GM21360 (cell line): ENCODE results near the gene TMEM184C.
A peak's percentile ranks its signal among the peaks of the same experiment; 100 is the strongest.

Source experiments
- ATAC-seq: cut with Tn5 transposase; IDR thresholded peaks from one replicate; pipeline ENCODE4 v1.9.1; 2021; ENCODE audit warnings: mild to moderate bottlenecking, moderate library complexity; ENCODE audit not compliant: unreplicated experiment

TMEM184C gene

GRCh38 chr4:147617173-147617840, at the start of gene TMEM184C:
TMEM184C (plus strand) TSS chr4:147617397; CDS start chr4:147617957, 560 bp downstream.
- peak; percentile 100 for ATAC-seq

DNA sequence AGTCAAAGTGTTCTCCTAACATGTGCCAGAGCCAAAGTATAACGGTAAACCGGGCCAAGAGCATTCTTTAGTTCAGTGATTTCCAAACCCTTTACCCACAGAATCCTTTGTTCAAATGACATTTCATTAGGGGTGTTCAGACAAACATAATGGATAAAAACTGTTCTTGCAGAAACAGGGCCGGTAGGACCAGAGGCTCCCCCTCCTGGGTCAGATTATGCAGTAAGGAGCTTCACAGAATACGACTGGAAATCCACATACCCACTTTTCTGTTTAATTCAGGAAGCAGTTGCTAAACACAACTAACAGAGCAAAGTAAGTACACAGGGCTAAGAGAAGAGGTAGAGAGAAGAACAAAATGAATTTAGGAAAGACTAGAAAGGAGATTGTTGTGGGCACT, 46.6 kb upstream of the TMEM184C start:
- no peak for ATAC-seq

DNA sequence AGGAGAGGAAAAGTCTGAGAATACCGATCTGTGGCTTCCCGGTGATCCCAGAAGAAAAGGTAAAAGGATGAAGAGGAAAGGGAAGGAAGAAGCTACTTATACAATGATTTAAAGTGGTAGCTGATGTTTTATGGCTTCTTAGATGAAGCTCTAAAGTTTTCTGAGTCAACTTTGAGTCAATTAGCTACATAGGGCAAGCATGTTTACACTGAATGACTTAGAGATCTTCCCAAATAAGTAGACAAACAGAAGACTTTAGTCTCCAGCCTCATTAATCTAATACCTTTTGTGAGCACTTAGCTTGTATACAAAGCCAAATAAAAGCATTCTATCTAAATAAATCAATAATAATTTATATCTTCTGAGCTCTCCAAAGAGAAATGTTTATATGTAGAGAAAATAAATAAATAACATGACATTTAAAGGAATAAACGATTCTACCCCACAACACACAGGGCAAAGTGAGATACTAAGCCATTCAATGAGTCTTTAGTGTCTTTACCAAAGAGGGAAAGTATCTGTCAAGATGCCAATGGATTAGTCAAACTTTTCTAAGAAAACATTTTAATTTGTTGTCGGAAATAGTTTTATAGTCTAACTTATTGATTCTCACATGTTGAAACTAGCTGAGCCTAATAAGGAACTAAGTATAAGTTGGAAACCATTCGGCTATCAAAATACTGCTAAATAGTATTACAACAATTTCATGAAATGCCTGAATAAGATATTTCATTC, 46.0 kb upstream of the TMEM184C start:
- ATAC-seq: no peak

DNA sequence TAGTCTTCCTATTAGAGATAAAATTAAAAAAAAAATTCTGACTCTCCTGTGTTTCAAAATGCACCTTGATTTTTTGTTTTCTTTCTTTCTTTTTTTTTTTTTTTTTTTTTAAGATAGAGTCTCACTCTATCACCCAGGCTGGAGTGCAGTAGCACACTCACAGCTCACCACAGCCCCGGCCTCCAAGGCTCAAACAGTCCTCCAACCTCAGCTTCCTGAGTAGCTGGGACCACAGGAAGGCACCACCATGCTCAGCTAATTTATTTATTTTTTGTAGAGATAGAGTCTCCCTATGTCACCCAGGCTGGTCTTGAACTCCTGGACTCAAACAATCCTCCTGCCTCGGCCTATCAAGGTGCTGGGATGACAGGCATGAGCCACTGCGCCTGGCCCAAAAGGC, 41.1 kb upstream of the TMEM184C start:
- ATAC-seq: no peak

DNA sequence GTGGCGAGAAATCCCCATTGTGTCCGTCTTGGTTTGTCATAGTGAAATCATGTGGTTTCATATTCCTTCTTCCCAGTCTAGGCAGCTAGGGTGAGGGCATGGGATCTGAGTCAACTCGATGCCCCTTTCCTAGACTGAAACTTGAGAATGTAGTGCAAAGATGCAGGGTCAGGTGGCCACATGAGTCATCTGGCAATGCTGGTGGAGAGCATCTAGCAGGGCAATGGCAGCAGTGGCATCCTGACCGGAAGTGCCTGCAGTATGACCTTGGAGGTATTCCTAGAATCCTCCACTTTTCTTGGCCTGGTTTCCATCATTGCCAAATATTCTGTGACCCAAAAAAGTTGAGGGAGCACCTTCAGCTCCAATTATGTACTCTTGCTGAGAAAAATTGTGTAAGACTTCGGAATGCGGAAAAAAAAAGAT, 39.1 kb upstream of the TMEM184C start:
- no peak for ATAC-seq

GRCh38 chr4:147578593-147578992, 38.6 kb upstream of the TMEM184C start:
- ATAC-seq: no peak

DNA sequence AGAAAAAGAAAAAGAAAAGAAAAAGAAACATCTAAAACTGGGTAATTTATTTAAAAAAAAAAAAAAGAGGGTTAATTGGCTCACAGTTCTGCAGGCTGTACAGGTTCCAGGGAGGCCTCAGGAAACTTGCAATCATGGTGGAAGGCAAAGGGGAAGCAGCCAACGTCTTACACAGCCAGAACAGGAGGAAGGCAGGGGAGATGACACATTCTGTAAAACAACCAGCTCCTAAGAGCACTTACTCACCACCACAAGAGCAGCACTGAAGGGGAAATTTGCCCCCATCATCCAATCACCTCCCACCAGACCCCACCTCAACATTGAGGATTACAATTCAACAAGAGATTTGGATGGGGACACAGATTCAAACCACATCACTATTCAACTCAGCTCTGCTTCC, 36.8 kb upstream of the TMEM184C start:
- no peak for ATAC-seq

- ATAC-seq: no peak
Observed at GRCh38 chr4:147581606-147582350, 35.4 kb upstream of the TMEM184C start.

DNA sequence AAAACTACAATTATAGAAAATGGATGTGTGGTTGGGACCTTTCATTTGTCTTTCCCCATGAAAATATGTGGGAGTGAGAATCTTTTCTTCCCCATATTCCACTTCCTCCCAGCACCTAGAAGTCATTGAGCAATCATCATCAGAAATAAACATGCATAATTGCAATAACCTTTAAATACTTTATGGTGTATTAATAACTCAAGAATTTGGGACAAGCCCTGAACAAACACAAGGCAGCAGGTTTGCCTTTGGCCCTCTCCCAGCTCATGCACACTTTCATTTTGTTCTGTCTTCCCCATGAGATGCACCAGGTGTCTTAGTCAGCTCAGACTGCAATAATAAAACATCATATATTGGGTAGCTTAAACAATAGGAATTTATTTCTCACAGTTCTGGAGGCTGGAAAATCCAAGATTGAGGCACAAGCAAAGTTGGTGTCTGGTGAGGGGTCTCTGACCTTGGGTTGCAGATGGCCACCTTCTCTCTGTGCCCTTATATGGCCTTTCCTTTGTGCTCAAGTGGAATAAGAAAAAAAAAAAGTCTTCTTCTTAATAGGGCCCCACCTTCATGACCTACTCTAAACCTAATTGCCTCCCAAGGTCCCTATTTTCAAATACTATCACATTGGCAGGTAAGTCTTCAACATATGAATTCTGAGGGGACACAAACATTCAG, 34.7 kb upstream of the TMEM184C start:
- no peak for ATAC-seq

DNA sequence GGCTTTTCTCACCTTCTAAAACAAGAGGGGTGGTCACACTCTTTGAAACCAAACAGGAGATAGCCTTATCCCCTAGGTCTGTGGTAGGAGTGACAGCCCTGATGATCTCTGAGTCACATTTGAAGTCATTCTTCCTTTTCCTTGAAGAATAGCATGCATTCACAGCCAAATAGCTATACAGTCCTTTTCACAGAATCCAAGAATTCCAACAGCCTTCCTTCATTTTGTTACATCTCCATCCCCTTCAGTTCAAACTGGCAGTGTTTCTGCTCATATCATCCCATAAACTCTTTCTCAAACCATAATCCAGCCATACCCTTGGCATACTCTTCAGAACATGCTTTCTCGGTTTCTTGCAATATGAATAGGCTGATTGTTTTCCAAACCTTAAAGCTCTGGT, 33.3 kb upstream of the TMEM184C start:
- ATAC-seq: no peak

DNA sequence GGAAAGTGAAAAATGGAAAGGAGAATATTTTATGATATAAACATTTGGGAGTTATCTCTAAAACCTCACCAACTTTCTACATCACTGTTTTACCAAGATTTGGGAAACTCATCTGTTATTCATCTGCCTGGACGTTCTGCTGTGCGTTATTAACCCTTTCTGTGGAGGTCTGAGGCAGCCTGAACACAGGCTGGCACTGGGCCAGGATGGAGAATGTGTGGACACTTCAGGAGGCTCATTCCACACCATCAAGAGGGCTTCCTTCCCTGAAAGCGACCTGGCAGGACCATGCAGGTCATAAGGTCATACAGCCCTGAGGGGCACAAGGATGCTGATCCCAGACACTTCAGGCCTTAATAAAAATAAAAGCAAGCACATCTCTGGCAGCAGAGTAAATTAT, 31.2 kb upstream of the TMEM184C start:
- ATAC-seq: no peak

GRCh38 chr4:147586637-147587036, 30.6 kb upstream of the TMEM184C start:
- ATAC-seq: peak; percentile 97

DNA sequence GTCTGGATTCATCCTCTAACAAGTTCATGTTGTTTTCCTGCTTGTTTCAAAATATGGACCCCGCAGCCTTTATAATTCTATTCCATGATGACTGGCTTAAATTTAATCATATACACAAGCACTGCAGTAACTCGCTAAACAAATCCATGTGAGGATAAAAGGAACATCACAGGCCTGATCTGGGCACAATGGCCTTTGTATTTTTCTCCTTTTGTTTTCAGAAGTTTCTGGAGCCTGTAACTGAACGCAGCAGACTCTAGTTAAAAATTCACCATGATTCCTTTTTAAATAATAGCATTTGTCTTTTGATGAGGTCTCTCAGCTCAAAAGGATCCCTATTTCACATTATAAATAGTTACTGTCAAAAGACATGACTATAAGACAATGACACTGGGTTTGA, 30.2 kb upstream of the TMEM184C start:
- no peak for ATAC-seq

DNA sequence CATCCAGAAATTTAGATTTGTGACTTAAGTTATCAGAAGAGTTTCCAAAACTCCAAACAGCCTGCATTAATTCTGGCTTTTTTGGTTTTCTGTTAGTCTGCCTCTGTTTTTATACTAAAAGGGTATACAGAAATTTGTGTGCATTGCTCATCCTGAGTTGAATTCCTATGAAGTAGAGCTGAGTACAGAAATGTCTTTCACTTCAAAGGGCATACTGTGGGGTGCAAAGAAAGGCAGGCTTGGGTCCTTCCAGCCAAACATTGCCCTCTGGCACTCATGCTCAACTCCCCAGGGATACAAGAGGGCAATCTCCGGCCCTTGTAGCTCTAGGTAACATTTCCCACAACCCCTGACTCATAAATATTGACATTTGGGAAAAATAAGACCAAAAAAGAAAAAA, 27.6 kb upstream of the TMEM184C start:
- ATAC-seq: no peak

- peak; percentile 44 for ATAC-seq
Observed at GRCh38 chr4:147590249-147590920, 26.8 kb upstream of the TMEM184C start.

- ATAC-seq: no peak
Observed at GRCh38 chr4:147591106-147591505, 26.1 kb upstream of the TMEM184C start.

DNA sequence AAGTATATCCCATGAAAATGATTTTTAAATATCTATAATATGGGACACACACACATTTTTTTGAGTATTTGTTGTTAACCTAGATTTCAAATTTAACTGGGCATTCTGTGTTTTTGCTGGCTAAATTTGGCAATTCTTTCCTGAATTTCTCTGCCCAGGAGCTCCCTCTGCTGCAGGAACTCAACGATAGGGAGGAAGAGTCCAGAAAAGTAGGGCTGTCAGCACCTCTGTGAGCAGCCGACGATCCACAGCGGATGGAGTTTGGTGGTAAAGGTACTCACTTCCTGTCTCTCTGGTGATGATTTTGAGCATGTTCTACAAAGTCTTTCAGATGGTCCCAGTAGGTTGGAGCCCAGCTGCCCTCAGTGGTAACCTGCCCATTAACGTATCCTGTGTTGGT, 23.1 kb upstream of the TMEM184C start:
- ATAC-seq: no peak

DNA sequence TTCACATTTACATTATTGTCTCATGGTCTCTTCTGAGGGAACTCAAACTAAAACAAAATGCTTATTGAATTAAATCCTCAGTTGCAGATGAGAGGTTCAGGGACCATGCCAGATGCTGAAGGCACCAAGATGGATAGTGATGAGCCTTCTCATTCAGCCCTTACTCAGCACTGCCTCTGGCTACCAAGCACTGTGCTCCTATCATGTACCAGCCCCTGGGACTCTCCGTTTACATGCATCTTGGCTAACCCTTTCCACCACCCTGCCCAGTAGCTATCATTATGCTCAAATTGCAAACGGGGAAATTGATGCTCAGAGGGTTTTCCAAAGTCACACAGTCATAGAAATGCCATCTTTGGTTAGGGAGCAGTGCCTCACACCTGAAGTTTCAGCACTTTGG, 22.6 kb upstream of the TMEM184C start:
- ATAC-seq: no peak

- peak; percentile 50 for ATAC-seq
Observed at GRCh38 chr4:147596377-147596776, 20.8 kb upstream of the TMEM184C start.

DNA sequence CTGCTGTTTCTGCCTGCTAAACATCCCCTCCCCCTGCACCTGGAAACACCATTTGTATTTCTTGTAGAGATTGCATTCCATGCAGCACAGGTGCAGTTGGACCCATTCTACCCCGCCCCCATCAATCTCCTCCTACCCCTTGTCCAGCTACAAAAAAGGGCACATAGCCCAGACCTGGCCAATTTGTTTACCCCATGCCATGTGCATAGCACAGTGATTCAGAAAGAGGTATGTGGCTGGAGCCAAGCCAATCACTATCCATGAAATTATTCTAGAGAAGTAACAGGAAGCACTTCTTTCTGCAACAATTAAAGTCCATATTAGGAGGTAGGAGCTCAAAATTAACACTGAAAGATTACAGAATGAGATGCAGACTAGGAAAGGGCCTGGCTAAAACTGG, 20.2 kb upstream of the TMEM184C start:
- no peak for ATAC-seq

GRCh38 chr4:147597561-147597960, 19.6 kb upstream of the TMEM184C start:
- no peak for ATAC-seq
